Limb (tissue), 2 donors: ENCODE measurements around the gene AFG1L.
"Not testable (repeated sequence)": the region's sequence is repeated elsewhere in the genome, so short reads cannot be mapped to it uniquely, and the experiment has no call there.

Experiments
- DNase-seq, 2 donors: peaks; one replicate each; pipeline ENCODE4 v3.0.0-alpha.2; 2016; ENCODE audit errors: extremely low spot score in 2 of 2

The AFG1L gene

DNA sequence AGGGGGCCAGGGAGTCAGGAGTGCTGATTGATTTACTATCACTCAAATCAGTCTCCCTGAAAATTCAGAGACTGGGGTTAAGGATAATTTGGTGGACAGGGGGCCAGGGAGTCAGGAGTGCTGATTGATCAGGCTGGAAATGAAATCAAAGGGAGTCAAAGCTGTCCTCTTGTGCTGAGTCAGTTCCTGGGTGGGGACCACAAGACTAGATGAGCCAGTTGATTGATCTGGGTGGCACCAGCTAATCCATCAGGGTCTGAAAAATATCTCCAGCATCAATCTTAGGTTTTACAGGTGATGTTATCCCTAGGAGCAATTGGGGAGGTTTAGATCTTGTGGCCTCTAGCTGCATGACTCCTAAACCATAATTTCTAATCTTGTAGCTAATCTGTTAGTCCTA is 6.1 kb upstream of the AFG1L start:
- no peak for DNase-seq

DNA sequence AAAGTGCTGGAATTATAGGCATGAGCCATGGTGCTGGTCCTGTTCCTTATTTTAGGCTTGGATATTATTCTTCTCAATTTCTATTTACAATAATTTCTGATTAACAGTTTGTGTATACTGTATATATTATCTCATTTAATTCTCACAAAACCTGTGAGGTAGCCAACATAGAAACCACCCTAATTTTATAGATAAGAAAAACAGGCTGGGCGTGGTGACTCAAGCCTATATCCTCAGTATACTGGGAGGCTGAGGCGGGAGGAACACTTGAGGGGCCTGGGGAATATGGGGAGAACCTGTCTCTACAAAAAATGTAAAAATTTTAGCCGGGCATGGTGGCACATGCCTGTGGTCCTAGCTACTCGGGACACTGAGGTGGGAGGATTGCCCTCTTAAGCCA is 3.8 kb upstream of the AFG1L start:
- no peak for DNase-seq

DNA sequence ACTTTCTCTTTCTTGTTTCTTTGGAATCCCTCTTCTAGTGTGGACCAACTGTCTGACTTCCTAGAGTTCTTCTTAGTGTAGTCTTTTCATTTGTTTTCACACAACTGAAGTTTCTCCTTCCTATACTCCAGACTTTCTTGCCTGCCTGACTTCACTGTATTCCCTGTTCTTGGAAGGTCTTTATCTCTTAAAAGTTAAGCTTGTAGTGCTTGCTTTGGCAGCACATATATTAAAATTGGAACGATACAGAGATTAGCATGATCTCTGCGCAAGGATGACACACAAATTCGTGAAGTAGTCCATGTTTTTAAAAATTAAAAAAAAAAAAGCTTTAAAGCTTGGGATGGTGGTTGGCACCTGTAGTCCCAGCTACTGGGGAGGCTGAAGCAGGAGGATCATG is 2.3 kb upstream of the AFG1L start:
- DNase-seq: not testable (repeated sequence)

DNA sequence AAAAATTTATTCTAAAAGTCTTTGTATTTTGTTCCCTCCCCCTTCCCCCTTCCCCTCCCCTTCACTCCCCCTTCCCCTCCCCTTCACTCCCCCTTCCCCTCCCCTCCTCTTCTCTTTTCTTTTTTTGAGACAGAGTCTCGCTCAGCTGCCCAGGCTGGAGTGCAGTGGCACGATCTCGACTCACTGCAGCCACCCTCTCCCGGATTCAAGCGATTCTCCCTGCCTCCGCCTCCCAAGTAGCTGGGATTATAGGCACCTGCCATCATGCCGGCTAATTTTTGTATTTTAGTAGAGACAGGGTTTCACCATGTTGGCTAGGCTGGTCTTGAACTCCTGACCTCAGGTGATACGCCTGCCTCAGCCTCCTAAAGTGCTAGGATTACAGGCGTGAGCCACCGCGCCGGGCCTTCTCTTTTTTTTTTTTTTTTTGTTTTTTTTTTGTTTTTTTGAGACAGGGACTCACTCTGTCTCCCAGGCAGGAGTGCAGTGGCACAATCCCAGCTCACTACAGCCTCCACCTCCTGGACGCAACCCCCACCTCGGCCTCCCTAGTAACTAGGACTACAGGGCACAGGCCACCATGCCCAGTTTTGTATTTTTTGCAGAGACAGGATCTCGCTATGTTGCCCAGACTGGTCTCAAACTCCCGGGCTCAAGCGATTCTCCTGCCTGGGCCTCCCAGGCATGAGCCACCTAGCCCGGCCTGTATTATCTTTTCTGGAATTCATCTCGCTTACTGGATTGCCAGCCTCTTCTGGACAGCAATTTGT is 1.1 kb upstream of the AFG1L start:
- DNase-seq: peak in 1 of 2 donors; percentile 29

DNA sequence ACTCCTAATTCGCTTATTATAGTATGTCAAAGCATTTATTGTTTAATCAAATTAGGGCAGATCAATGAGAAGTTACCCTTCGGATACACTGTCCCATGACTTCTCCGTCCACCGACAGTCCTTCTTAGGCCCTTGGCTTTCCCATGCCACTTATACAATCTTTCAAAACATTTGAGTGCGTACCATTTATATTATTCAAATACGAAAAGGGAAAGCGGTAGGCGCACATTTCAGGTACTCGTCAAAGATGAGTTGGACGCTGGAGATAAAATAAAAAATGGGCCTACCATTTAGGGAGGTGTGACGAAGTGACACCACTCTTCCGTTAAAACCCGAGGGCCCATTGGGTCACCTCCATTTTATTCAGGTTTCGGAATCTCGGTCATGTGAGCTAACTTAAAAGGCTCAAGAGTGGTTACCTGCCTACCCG is 542 bp upstream of the AFG1L start:
- DNase-seq: peak in 1 of 2 donors; percentile 8

DNA sequence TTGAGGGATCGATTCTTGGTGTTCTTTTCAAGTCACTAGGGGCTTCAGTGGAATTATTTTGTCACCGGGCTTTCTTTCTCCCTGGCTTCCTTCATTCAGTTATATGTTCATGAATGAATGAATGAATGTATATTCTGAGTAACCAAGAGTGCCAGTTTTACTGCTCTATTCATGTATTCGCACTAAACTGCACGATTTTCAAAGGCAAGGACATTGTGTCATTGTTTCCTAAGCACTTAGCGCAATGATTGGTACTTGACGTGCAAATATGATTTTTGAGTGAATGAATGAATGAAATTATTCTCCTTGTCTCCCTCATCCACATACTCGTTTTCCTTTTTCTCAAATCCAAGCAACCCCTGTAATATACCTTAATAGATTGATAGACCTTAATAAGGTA is 822 bp downstream of the AFG1L start:
- no peak for DNase-seq

DNA sequence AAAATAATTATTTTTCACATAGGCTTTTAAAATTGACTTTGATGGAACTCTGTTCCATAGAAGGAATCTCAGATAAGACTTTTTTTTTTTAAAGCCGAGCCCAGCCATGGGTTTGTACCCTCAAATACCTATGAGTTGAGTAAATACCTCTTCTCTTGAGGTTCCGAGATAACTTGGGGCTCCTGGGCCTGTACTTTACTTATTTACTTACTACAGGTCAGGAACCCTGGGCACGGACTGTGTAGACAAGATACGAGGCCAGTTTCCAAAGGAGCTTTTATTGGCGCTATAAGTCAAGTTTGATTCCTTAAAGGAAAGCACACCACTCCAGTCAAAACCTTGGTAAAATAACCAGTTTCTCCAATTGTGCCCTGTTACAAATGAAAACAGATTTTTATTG is 7.5 kb downstream of the AFG1L start:
- DNase-seq: no peak

DNA sequence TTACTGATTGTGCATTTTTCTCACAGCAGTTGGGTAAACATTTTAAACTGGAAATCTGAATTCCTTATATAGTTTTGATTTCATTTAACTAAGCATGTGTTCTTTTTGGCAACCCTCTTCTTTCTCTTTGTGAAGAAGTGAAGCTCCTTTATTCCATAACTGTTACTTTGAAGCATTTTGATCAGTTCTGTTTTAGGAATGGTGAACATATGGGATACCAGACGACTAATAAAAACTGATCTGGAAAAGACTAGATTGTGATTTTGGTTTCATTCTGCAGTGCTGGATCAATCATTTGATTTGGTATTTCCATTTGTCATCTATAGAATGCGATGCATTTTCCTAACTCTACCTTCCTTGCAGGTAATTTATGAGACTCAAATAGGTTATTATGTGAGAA is 9.8 kb downstream of the AFG1L start:
- DNase-seq: no peak

DNA sequence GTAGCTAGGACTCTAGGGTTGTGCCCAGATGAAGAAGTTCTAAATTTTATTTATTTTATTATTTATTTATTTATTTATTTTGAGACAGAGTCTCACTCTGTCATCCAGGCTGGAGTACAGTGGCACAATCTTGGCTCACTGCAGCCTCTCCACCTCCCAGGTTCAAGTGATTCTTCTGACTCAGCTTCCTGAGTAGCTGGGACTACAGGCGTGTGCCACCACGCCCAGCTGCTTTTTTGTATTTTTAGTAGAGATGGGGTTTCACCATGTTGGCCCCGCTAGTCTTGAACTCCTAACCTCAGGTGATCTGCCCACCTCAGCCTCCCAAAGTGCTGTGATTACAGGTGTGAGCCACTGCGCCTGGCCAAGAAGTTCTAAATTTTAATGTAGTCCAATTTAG is 13.8 kb downstream of the AFG1L start:
- DNase-seq: not testable (repeated sequence)

DNA sequence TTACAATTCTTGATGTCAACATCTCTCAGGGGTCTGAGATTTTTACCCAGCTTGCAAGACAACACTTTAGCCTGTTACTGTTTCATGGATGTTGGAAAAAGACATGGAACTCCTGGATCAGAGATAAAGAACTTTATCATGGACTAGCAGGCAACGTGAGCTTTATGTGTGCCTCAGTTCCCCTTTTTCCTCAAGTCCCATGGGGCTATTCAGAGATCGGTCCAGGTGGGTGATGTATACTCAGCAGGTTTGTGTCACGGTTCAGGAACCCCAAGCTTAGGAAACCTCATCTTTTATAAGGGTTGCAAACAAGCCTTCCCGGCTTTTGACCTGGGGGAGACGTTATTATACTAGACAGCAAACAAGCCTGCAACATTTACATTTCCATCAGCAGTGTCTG is 15.0 kb downstream of the AFG1L start:
- DNase-seq: no peak

DNA sequence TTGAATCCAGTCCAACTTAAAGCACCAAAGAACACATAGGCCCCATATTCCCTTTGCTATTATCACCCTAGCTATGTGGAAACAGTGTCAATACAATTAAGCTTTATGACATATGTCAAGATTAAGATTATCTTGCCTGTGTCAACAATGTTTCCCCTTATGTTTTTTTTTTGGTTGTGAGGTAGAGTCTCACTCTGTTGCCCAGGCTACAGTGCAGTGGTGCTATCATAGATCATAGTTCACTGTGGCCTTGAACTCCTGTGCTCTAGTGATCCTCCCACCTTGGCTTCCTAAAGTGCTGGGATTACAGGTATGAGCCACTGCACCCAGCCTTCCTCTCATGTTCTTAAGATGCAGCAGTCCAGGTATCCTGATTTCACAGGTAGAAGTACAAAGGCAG is 17.8 kb downstream of the AFG1L start:
- no peak for DNase-seq

DNA sequence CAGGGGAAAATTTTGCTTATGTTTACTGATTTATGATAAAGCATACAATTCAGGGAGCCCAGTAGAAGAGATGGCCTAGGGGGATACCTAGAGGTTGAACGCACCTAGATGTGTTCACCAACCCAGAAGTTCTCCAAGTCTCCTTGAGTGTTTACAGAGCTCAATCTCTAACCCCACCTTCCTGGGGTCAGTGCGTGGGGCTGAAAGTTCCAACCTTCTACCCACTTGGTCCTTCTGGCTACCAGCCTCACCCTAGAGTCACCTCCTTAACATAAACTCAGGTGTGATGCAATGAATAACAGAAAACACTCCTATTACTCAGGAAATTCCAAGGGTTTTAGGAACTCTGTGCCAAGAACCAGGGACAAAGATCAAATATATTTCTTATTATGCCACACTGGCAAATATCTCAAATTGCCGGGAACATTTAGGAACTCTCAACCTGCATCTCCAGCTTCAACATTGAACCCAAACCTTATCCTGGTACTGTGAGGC is 26.4 kb downstream of the AFG1L start:
- no peak for DNase-seq

DNA sequence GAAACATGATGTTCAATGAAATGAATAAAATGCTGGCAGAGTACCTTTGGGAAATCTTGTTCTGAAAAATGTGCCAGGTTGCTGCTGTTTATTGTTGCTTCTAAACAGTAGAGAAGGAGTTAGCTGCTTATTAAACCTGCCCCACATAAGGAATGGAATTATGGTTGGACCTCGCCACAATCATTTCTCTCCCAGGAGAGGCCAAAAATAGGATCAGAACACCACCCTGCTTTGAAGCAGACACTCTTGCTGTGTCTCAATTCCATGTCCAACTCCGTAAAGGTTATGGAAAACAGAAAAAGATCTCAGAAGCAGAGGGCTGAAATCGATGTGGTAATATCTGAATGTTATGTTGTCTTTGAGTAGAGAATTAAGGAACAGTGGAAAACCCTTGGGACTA is 27.9 kb downstream of the AFG1L start:
- DNase-seq: no peak

DNA sequence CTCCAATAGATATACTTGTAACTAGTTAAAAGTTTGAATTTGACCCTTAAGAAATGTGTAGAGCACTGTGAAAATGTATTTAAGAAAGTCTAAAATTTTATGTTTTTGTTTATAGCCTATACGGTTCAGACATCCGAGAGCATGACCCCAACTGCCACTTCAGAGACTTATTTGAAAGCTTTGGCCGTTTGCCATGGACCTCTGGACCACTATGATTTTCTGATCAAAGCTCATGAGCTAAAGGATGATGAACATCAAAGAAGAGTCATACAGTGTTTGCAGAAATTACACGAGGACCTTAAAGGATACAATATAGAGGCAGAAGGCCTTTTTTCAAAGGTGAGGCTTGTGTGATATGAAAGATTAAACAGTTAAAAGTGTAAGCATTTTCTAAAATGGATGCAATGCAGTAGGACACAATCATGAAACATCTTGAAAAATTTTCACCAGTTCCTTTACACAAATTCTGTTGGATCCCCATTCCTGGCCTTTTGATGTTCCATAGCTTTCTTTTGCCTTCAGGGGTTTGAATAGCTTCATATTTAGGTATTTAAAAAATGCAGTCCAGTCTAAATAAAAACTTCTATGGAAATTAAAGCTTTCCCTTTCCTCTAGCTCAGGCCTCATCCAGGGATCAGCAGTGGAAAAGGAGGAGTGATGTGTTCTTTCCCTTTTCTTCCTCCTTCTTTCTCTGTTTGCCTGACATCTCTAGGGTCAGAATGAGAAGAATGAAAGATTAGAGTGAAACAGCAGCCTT is 29.0 kb downstream of the AFG1L start:
- no peak for DNase-seq

DNA sequence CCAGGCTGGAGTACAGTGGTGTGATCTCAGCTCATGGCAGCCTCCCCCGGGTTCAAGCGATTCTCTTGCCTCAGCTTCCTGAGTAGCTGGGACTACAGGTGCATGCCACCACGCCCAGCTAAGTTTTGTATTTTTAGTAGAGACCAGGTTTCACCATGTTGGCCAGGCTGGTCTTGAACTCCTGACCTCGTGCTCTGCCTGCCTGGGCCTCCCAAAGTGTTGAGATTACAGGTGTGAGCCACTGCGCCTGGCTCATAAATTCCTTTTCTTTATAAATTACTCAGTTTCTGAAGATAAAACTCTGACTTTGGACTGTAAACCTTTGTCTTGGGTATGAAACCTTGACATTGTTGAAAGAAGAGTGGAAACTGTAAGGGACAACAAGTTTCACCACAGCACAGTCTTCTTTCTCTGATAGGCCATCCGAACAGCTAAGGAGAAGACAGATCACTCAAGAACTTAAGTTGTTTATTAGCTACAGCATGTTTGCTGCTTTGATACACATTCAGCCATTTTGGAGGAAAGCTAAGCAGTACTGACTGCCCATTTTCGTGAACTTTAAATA is 35.4 kb downstream of the AFG1L start:
- DNase-seq: not testable (repeated sequence)

DNA sequence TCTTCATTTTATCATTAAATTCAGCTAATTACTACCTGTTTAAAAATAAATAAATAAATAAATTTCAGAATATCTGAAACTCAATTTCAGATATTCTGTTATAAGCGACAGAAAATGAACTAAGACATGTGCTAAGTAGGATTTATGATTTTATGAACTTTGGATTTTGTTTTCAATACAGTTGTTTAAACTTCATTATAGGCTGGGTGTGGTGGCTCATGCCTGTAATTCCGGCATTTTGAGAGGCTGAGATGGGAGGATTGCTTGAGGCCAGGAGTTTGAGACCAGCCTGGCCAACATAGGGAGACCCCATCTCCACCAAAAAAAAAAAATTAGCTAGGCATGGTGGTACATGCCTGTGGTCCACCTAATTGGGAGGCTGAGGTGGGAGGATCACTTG is 36.0 kb downstream of the AFG1L start:
- DNase-seq: no peak

DNA sequence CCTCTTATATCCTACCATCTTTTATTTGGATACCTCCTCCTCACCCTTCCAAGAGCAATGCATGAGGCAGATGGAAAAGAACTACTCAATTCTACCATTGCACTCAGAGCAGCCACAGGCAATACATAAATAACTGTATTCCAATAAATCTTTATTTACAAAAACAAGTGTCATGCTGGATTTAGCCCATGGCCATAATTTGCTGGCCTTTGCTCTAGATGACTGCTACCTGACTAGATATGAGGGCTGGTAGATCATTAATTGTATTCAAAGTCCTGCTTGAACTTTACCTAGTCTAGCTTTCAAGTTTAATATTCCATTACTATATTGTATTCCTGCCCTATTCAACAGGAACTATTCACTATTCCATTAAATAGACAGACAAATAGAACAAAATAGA is 37.1 kb downstream of the AFG1L start:
- DNase-seq: no peak

DNA sequence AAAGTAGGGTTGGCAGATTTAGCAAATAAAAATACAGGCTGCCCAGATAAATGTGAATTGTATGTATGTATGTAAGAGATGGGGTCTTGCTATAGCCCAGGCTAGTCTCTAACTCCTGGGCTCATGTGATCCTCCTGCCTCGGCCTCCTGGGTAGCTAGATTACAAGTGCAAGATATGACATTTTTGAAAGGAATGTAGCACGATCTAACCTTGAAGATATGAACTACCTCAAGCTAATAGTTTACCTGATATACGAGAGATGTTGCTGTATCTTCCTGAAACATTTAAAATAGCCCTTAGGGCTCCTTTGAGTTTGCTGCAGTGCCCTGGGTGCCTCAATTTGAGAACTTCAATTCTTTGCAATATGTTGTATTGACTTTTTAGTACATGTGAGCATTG is 42.1 kb downstream of the AFG1L start:
- no peak for DNase-seq

DNA sequence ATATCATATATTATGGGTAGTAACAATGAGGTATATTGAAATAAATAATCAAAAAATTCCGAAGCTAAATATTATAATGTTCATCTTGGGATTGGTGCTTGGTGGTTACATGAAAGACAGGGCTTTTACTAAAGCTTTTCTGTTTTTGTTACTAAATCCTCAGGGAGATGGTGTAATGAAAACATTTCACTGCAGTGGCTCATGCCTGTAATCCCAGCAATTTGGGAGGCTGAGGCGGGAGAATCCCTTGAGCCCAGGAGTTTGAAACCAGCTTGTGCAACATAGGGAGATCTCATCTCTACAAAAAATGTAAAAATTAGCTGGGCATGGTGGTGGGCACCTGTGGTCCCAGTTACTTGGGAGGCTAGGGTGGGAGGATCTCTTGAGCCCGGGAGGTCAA is 42.9 kb downstream of the AFG1L start:
- DNase-seq: no peak

DNA sequence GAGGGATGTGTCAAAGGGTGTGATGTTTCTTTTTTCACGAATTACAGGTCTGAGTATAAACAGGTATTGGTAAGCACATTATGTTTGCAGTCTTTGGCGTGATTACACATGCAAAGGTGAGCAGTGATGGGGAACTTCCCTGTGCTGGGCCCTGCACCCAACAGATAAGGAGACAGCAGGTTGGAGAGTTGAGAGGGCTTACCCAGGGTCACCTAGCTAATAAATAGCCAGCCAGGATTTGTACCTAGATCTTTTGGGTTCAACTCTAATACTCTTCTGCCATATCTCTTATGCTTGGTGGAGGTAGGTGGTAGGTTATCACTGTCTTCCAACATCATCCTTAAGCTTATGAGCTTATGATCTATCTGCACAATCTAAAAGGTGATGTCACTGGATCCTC is 46.5 kb downstream of the AFG1L start:
- no peak for DNase-seq

DNA sequence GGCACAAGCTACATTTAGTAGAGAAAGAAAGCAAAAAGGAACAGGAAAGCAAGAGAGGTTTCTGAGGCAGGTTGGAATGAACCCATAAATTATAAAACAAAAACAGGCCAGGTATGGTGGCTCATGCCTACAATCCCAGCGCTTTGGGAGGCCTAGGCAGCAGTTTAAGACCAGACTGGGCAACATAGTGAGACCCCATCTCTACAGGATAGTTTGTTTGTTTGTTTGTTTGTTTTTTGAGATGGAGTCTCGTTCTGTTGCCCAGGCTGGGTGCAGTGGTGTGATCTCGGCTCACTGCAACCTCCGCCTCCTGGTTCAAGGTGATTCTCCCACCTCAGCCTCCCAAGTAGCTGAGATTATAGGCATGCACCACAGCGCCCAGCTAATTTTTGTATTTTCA is 49.0 kb downstream of the AFG1L start:
- no peak for DNase-seq

DNA sequence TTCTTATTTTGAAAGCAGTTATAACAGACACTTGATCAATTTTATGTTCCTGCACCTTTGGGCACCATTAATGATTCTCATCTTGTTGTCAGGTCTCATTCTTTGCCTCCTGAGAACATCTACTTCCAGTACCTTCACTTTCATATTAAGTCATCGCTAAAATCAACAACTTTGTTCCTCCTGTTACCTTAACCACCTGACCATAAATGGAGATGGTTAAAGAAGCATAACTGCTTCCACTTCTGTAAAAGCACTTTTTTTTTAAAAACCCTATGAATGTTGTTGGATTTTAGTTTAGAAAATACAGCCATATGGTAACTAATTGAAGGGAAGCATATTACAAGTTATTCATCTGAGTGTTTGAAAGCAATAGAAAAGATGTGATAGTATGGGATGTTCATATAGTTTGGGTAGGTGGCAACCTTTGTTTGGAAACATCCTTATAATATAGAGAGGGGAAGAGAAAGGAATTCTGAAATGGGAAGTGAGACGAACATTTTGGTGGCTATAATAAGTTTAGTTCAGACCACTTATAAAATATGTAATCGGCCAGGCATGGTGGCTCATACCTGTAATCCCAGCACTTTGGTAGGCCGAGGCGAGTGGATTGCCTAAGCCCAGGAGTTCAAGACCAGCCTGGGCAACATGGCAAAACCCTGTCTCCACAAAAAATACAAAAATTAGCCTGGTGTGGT is 53.9 kb downstream of the AFG1L start:
- no peak for DNase-seq
